Activated naive CD4-positive, alpha-beta T cell treated with anti-CD3 and anti-CD28 coated beads for 36 hours (primary cell): ENCODE data around the gene RAB3GAP2. TPM values are rescaled to one million over a fixed set of nuclear protein-coding genes. Genes with fewer than 3 reads are reported as not detected.
A peak's percentile ranks its signal among the peaks of the same experiment; 100 is the strongest.
"Not testable (repeated sequence)": the region's sequence is repeated elsewhere in the genome, so short reads cannot be mapped to it uniquely, and the experiment has no call there.

Experiments used
- CTCF ChIA-PET: fragments of 350-600 bp; sonication (Branson Sonifier 250); formaldehyde crosslinking; loops from one replicate; lab custom pipeline; 2021; ENCODE audit warnings: antibody characterized with exemption; lab: Charles Lee
- DNase-seq: peaks from one replicate; pipeline ENCODE4 v3.0.0-alpha.2; 2020
- H3K27ac Mint-ChIP-seq: one replicate; pipeline ENCODE4 v1.8.0; 2021; ENCODE audit warnings: mild to moderate bottlenecking, mixed read lengths
- H3K27me3 Mint-ChIP-seq: one replicate; pipeline ENCODE4 v1.8.0; 2021; ENCODE audit warnings: low read depth, mixed read lengths
- H3K36me3 Mint-ChIP-seq: one replicate; pipeline ENCODE4 v1.8.0; 2021; ENCODE audit warnings: low read depth, mixed read lengths
- H3K4me1 Mint-ChIP-seq: one replicate; pipeline ENCODE4 v1.8.0; 2021; ENCODE audit warnings: low read depth, mixed read lengths
- H3K4me3 Mint-ChIP-seq: one replicate; pipeline ENCODE4 v1.8.0; 2021; ENCODE audit warnings: mild to moderate bottlenecking, moderate library complexity, mixed read lengths
- H3K9me3 Mint-ChIP-seq: one replicate; pipeline ENCODE4 v1.8.0; 2021; ENCODE audit warnings: mixed read lengths
- intact Hi-C: fragments of 100-400 bp; cut with micrococcal nuclease; formaldehyde crosslinking; loops from one replicate; pipeline ENCODE4 v1.15.1; 2023
- total RNA-seq, 2 experiments: library from RNA; stranded (reverse); gene quantifications; one replicate each; pipeline ENCODE4 v1.2.3, GENCODE V29; 2021

RAB3GAP2 gene
- total RNA-seq, 2 experiments from 2014 or later = 37.3 to 39.6 TPM

DNA sequence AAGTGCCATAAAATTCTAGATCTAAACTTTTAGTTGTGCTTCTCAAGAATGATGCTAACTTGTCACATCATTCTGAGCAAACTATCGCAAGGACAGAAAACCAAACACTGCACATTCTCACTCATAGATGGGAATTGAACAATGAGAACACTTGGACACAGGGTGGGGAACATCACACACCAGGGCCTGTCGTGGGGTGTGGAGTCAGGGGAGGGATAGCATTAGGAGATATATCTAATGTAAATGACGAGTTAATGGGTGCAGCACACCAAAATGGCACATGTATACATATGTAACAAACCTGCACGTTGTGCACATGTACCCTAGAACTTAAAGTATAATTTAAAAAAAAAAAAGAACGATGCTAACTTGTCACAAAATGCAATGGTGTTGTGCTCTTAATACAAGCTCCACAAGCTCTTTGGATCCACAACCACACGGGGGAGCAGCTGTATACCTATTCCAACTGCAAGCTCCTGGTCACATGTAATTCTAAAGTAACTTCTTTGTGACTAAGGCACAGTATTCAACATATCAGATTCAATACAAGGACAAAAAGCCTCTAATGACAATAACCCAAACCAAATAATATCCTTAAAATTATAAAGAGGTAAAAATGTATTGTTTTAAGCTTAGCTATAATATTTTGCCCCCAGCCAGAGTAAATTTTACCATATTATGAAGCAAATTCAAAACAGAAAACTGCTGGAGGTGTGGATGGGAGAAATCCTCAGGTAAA is 53.7 kb downstream of the RAB3GAP2 start:
- not testable (repeated sequence) for H3K36me3 Mint-ChIP-seq, H3K27me3 Mint-ChIP-seq, H3K4me3 Mint-ChIP-seq, H3K9me3 Mint-ChIP-seq, H3K27ac Mint-ChIP-seq
- DNase-seq = peak; percentile 74
- H3K4me1 Mint-ChIP-seq = peaks cover 33% of the 10 kb centered on the region
- intact Hi-C loops = loop anchor here (1.0 to 5.0 kb wide), 4 partner anchors 54 to 559 kb away; partner anchors contain the start of genes MARK1 and RAB3GAP2
- CTCF ChIA-PET = interaction anchor here (0.6 to 1.6 kb wide), 8 partner anchors 12 to 244 kb away, joined by 3 to 5 read pairs (median 3); no protein-coding TSS in a partner anchor

DNA sequence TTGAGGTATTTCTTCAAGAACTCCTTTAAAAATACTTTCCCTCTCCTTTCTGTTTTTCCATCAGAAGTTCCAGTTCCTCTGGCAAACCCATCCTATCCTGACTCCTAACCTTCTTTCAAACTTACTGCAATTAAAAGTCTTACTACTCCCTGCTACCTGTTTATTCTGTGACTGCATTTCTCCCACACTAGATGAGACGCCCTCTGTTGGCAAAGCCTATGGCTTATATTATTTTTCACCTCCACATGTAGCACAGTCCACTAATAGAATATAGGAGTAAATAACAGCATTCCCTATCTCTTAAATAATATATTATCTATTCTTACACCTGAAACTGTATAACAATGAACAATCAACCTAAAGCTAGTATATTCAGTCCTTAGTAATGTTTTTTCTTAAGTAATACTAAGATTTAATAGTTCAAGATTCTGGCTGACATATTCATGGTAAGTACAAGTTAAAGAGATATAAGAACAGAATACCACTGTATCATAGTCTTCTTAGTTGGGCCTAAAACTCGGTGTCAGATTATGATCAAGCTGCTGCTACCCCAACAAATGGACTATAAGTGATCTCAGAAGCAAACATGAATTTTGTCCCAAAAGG is 54.8 kb downstream of the RAB3GAP2 start:
- no peaks in the 10 kb centered on the region for H3K9me3 Mint-ChIP-seq
- DNase-seq = no peak
- H3K4me3 Mint-ChIP-seq = no peak overlapping the region
- peaks cover 28% of the 10 kb centered on the region for H3K4me1 Mint-ChIP-seq
- CTCF ChIA-PET = interaction anchor here (0.6 to 1.2 kb wide), 6 partner anchors 27 to 485 kb away, joined by 3 to 5 read pairs (median 3); no protein-coding TSS in a partner anchor
- no peaks in the 10 kb centered on the region for H3K27me3 Mint-ChIP-seq
- intact Hi-C loops = loop anchor here (5.0 kb wide), 2 partner anchors 310 to 560 kb away; partner anchors contain the start of gene MARK1
- H3K36me3 Mint-ChIP-seq = peaks cover 13% of the 10 kb centered on the region
- H3K27ac Mint-ChIP-seq = no peak overlapping the region

DNA sequence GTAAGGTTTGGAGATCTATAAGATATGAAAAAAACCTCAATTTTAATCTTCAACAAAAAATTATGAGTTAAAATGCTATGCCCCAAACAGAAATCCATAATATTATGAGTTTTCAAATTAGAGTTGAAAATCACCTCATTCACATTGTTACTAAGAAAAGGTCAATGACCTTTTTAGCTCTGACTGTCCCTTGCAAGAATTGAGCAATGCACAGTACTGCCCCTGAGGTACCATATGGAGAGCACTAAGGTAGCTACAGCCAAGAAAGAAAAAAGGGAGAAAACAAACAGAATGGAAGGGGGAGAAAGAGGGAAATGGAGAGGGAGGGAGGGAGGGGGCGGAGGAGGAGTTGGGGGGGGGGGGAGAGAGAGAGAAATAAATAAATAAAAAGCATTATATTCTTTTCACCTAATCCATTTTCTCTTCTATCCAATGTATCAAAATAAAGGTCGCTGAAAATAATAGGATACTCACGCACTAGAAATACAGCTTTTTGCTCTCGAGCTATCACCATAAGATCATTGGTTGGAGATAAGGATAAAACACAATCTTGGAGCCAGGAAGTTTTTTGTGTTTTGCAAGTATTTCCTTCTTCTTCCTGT is 58.8 kb downstream of the RAB3GAP2 start:
- Mint-ChIP-seq H3K4me3 (no peak overlapping the region), H3K27me3 (no peaks in the 10 kb centered on the region), H3K36me3 (peaks cover 30% of the 10 kb centered on the region), H3K9me3 (no peaks in the 10 kb centered on the region), H3K4me1 (peaks cover 8% of the 10 kb centered on the region), H3K27ac (no peak overlapping the region)
- intact Hi-C loops = no loop called here
- CTCF ChIA-PET = no interaction called here
- no peak for DNase-seq

GRCh38 chr1:220207411-220207810 is 64.8 kb downstream of the RAB3GAP2 start:
- peaks cover 58% of the 10 kb centered on the region for H3K36me3 Mint-ChIP-seq
- CTCF ChIA-PET = interaction anchor here (0.6 kb wide), 1 partner anchor 8 kb away, joined by 3 read pairs; no protein-coding TSS in a partner anchor
- intact Hi-C loops = no loop called here
- DNase-seq = no peak
- H3K4me1 Mint-ChIP-seq = peaks cover 3% of the 10 kb centered on the region
- no peaks in the 10 kb centered on the region for H3K27me3 Mint-ChIP-seq
- H3K9me3 Mint-ChIP-seq = no peaks in the 10 kb centered on the region
- H3K27ac Mint-ChIP-seq = no peak overlapping the region
- H3K4me3 Mint-ChIP-seq = no peak overlapping the region

GRCh38 chr1:220204758-220205157 is 67.5 kb downstream of the RAB3GAP2 start:
- H3K4me1 Mint-ChIP-seq, H3K4me3 Mint-ChIP-seq, CTCF ChIA-PET, intact Hi-C loops, DNase-seq, H3K9me3 Mint-ChIP-seq, H3K27ac Mint-ChIP-seq, H3K27me3 Mint-ChIP-seq: not testable (repeated sequence)
- peaks cover 40% of the 10 kb centered on the region for H3K36me3 Mint-ChIP-seq

- Mint-ChIP-seq H3K4me3 (no peak overlapping the region), H3K36me3 (peaks cover 33% of the 10 kb centered on the region), H3K27me3 (no peaks in the 10 kb centered on the region), H3K4me1 (no peaks in the 10 kb centered on the region), H3K9me3 (no peaks in the 10 kb centered on the region), H3K27ac (no peak overlapping the region)
- CTCF ChIA-PET = no interaction called here
- no peak for DNase-seq
- intact Hi-C loops = no loop called here
Measured at GRCh38 chr1:220203816-220204215, 68.4 kb downstream of the RAB3GAP2 start.

GRCh38 chr1:220198186-220199005 is 73.9 kb downstream of the RAB3GAP2 start:
- CTCF ChIA-PET = interaction anchor here (0.6 kb wide), 1 partner anchor 9 kb away, joined by 3 read pairs; no protein-coding TSS in a partner anchor
- H3K36me3 Mint-ChIP-seq = peaks cover 6% of the 10 kb centered on the region
- no peaks in the 10 kb centered on the region for H3K9me3 Mint-ChIP-seq
- no peaks in the 10 kb centered on the region for H3K4me1 Mint-ChIP-seq
- no peak overlapping the region for H3K4me3 Mint-ChIP-seq
- intact Hi-C loops = no loop called here
- no peak for DNase-seq
- no peak overlapping the region for H3K27ac Mint-ChIP-seq
- no peaks in the 10 kb centered on the region for H3K27me3 Mint-ChIP-seq

DNA sequence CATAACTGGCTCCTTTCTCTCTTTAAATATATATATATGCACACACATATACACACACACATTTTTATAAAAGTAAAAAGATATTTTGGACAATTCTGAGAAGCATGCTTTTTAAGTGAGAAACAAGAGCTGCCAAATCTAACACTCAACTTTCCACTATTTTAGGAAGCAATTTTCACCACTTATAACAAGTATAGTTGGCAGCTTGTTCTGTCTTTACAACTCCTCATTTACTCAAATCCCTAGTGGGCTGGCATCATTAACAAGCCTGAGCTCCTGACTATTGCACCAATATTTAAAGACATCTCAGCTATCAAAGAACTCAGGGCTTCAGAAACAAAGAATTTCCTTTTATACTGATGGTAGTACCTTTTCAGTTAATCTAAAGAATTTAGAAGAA is 76.6 kb downstream of the RAB3GAP2 start:
- peaks cover 11% of the 10 kb centered on the region for H3K36me3 Mint-ChIP-seq
- H3K9me3 Mint-ChIP-seq = no peaks in the 10 kb centered on the region
- no peaks in the 10 kb centered on the region for H3K27me3 Mint-ChIP-seq
- CTCF ChIA-PET = interaction anchor here (0.6 to 1.7 kb wide), 3 partner anchors 13 to 538 kb away, joined by 3 to 5 read pairs (median 4); no protein-coding TSS in a partner anchor
- no peak for DNase-seq
- H3K27ac Mint-ChIP-seq = no peak overlapping the region
- H3K4me3 Mint-ChIP-seq = no peak overlapping the region
- intact Hi-C loops = no loop called here
- H3K4me1 Mint-ChIP-seq = no peaks in the 10 kb centered on the region

- Mint-ChIP-seq H3K9me3 (no peaks in the 10 kb centered on the region), H3K27ac (no peak overlapping the region), H3K4me3 (no peak overlapping the region), H3K36me3 (peaks cover 20% of the 10 kb centered on the region), H3K4me1 (no peaks in the 10 kb centered on the region), H3K27me3 (no peaks in the 10 kb centered on the region)
- CTCF ChIA-PET = interaction anchor here (0.5 to 1.9 kb wide), 10 partner anchors 27 to 544 kb away, joined by 3 to 7 read pairs (median 4); no protein-coding TSS in a partner anchor
- intact Hi-C loops = loop anchor here (1.0 kb wide), 2 partner anchors 543 to 586 kb away; no protein-coding TSS in a partner anchor
- DNase-seq = no peak
Measured at GRCh38 chr1:220189750-220190347, 82.4 kb downstream of the RAB3GAP2 start.

- no peaks in the 10 kb centered on the region for H3K9me3 Mint-ChIP-seq
- CTCF ChIA-PET = interaction anchor here (1.1 to 1.6 kb wide), 2 partner anchors 108 to 545 kb away, joined by 4 to 6 read pairs; no protein-coding TSS in a partner anchor
- H3K4me1 Mint-ChIP-seq = no peaks in the 10 kb centered on the region
- no peak overlapping the region for H3K4me3 Mint-ChIP-seq
- no peak for DNase-seq
- intact Hi-C loops = no loop called here
- H3K27ac Mint-ChIP-seq = no peak overlapping the region
- H3K27me3 Mint-ChIP-seq = no peaks in the 10 kb centered on the region
- peaks cover 17% of the 10 kb centered on the region for H3K36me3 Mint-ChIP-seq
Measured at GRCh38 chr1:220188538-220188937, 83.7 kb downstream of the RAB3GAP2 start.

GRCh38 chr1:220186752-220187151 is 85.5 kb downstream of the RAB3GAP2 start:
- CTCF ChIA-PET = interaction anchor here (0.7 kb wide), 1 partner anchor 1143 kb away, joined by 4 read pairs; no protein-coding TSS in a partner anchor
- H3K9me3 Mint-ChIP-seq = no peaks in the 10 kb centered on the region
- H3K36me3 Mint-ChIP-seq = peaks cover 16% of the 10 kb centered on the region
- no peak overlapping the region for H3K4me3 Mint-ChIP-seq
- intact Hi-C loops = no loop called here
- no peak for DNase-seq
- no peaks in the 10 kb centered on the region for H3K27me3 Mint-ChIP-seq
- no peak overlapping the region for H3K27ac Mint-ChIP-seq
- H3K4me1 Mint-ChIP-seq = no peaks in the 10 kb centered on the region
